SK-N-SH (cell line): ENCODE measurements around the gene DKC1. TPM values are rescaled to one million over a fixed set of nuclear protein-coding genes. Genes with fewer than 3 reads are reported as not detected.

Experiments
- CTCF ChIA-PET: fragments of 300-600, 350-600 bp; formaldehyde crosslinking; extraction: SDS; loops from one replicate; lab custom pipeline; 2021; lab: Yijun Ruan, JAX
- POLR2A ChIA-PET: fragments of 350-600 bp; sonication (Branson Sonifier 250); formaldehyde crosslinking; extraction: SDS; loops from one replicate; lab custom pipeline; 2020; ENCODE audit warnings: antibody characterized with exemption, inconsistent platforms; lab: Yijun Ruan, JAX
- DNase-seq: peaks from one replicate; pipeline ENCODE4 v3.0.0; 2012
- H2AFZ ChIP-seq: fragments of 200-600 bp; sonication (generic); 2 replicates; pipeline ENCODE4 v1.8.1; 2016; ENCODE audit warnings: antibody characterized with exemption, mild to moderate bottlenecking, low read depth
- H3F3A ChIP-seq: fragments of 200-600 bp; sonication (generic); replicated peaks from 2 replicates; pipeline ENCODE3; 2016; ENCODE audit warnings: antibody characterized with exemption, mild to moderate bottlenecking; ENCODE audit not compliant: insufficient read depth
- H3K27ac ChIP-seq, 2 experiments: fragments of 200-500 bp in 1 of 2; fragments of 200-600 bp in 1 of 2; sonication (Bioruptor generic) in 1 of 2; sonication (generic), shearing (Covaris generic) in 1 of 2; 2 replicates each; pipeline versions ENCODE4 v1.5.1 to v1.6.1; 2014 to 2016; ENCODE audit warnings: low read depth in 2 of 2, inconsistent platforms in 1 of 2, low read length in 1 of 2, mild to moderate bottlenecking in 1 of 2, mixed read lengths in 1 of 2
- H3K27me3 ChIP-seq: fragments of 200-600 bp; sonication (generic), shearing (Covaris generic); 2 replicates; pipeline ENCODE4 v1.6.1; 2016; ENCODE audit warnings: mixed run types; ENCODE audit not compliant: insufficient read depth
- H3K36me3 ChIP-seq, 2 experiments: fragments of 200-500 bp in 1 of 2; fragments of 200-600 bp in 1 of 2; sonication (Bioruptor generic) in 1 of 2; sonication (generic) in 1 of 2; replicated peaks in 1 of 2; 2 replicates each; pipeline versions ENCODE3 to v1.5.1; 2014 to 2016; ENCODE audit warnings: low read length in 1 of 2, mild to moderate bottlenecking in 1 of 2; ENCODE audit not compliant: insufficient read depth in 2 of 2, control insufficient read depth in 1 of 2
- H3K4me1 ChIP-seq, 2 experiments: fragments of 200-500 bp in 1 of 2; fragments of 200-600 bp in 1 of 2; sonication (Bioruptor generic) in 1 of 2; sonication (generic), shearing (Covaris generic) in 1 of 2; 2 replicates each; pipeline versions ENCODE4 v1.5.1 to v1.6.1; 2014 to 2016; ENCODE audit warnings: low read depth in 1 of 2, low read length in 1 of 2, mixed run types in 1 of 2; ENCODE audit not compliant: insufficient read depth in 2 of 2, control insufficient read depth in 1 of 2
- H3K4me2 ChIP-seq: fragments of 200-600 bp; sonication (generic), shearing (Covaris generic); 2 replicates; pipeline ENCODE4 v1.6.1; 2017; ENCODE audit warnings: mixed run types
- H3K4me3 ChIP-seq, 2 experiments: fragments of 200-500 bp in 1 of 2; fragments of 200-600 bp in 1 of 2; sonication (Bioruptor generic) in 1 of 2; sonication (generic), shearing (Covaris generic) in 1 of 2; 2 replicates each; pipeline versions ENCODE4 v1.5.1 to v1.8.1; 2014 to 2016; ENCODE audit warnings: low read depth in 2 of 2, inconsistent platforms in 1 of 2, low read length in 1 of 2, mild to moderate bottlenecking in 1 of 2, mixed read lengths in 1 of 2, moderate library complexity in 1 of 2
- H3K79me2 ChIP-seq: fragments of 200-600 bp; sonication (generic); 2 replicates; pipeline ENCODE4 v1.8.1; 2017; ENCODE audit warnings: mild to moderate bottlenecking; ENCODE audit not compliant: insufficient read depth
- H3K9ac ChIP-seq: fragments of 200-600 bp; sonication (generic); 2 replicates; pipeline ENCODE4 v1.6.1; 2017; ENCODE audit warnings: mixed run types
- H3K9me2 ChIP-seq: fragments of 200-600 bp; sonication (generic); 2 replicates; pipeline ENCODE4 v1.6.1; 2017; ENCODE audit warnings: mixed run types
- H3K9me3 ChIP-seq: fragments of 200-600 bp; sonication (generic); 2 replicates; pipeline ENCODE4 v1.6.1; 2017; ENCODE audit warnings: mixed run types, mild to moderate bottlenecking, moderate library complexity
- H4K20me1 ChIP-seq: fragments of 200-600 bp; sonication (generic); 2 replicates; pipeline ENCODE4 v1.6.1; 2017; ENCODE audit warnings: mild to moderate bottlenecking, mixed run types; ENCODE audit not compliant: insufficient read depth
- CTCF ChIP-seq: fragments of 200-600 bp; sonication (generic); IDR thresholded peaks from 2 replicates; pipeline ENCODE4 v1.6.1; 2017; ENCODE audit warnings: antibody characterized with exemption, mild to moderate bottlenecking, moderate library complexity
- FOXJ3 ChIP-seq: sonication (generic); formaldehyde crosslinking; IDR thresholded peaks from 2 replicates; pipeline ENCODE4 v1.5.1; 2020; ENCODE audit warnings: mild to moderate bottlenecking, missing genetic modification reagents
- PBX3 ChIP-seq: IDR thresholded peaks from 2 replicates; pipeline ENCODE4; 2012
- RAD21 ChIP-seq: IDR thresholded peaks from 2 replicates; pipeline ENCODE4 v1.6.1; 2012; ENCODE audit warnings: mild to moderate bottlenecking, low read length
- RXRA ChIP-seq: IDR thresholded peaks from 2 replicates; pipeline ENCODE4 v1.4.0; 2012; ENCODE audit warnings: low read depth, mild to moderate bottlenecking, borderline replicate concordance
- SMC3 ChIP-seq: IDR thresholded peaks from 2 replicates; pipeline ENCODE4 v1.6.1; 2012; ENCODE audit warnings: low read depth, low read length, improper control_type of control experiment
- TCF12 ChIP-seq: IDR thresholded peaks from 2 replicates; pipeline ENCODE4 v1.4.0; 2012
- TEAD4 ChIP-seq: IDR thresholded peaks from 2 replicates; pipeline ENCODE4 v1.4.0; 2012; ENCODE audit warnings: mild to moderate bottlenecking, borderline replicate concordance; ENCODE audit not compliant: insufficient read depth
- ZBTB33 ChIP-seq: IDR thresholded peaks from 2 replicates; pipeline ENCODE4 v1.4.0; 2012; ENCODE audit warnings: low read depth, borderline replicate concordance
- WGBS: methylation state at CpG from one replicate; pipeline ENCODE4 v1.1.6; 2017; ENCODE audit warnings: low lambda C conversion rate; 5-methylcytosine and 5-hydroxymethylcytosine counted together
- polyA plus RNA-seq, 3 experiments: library from polyadenylated mRNA; depleted of rRNA; stranded (reverse); fragments of >200 nt; gene quantifications; 2 replicates each; pipeline ENCODE4 v1.2.3, GENCODE V29; 2012

Gene DKC1
- polyA plus RNA-seq, 1 of the 3 experiments (the other 2 are of a cell fraction): 53.0 TPM

- no peak overlapping the region for H2AFZ ChIP-seq
- TF ChIP-seq TEAD4 (no peak), CTCF (no peak), TCF12 (peak; percentile 24; the same call in 1 of the 2 replicates), RAD21 (no peak), RXRA (0 out of 2 replicates have a peak, but pooled peaks have one; percentile 10), SMC3 (no peak), ZBTB33 (no peak), PBX3 (no peak)
- peaks cover 11 to 39% of the 10 kb centered on the region in 2 experiments for H3K4me1 ChIP-seq
- POLR2A ChIA-PET: no interaction called here
- no peak overlapping the region for H3K9ac ChIP-seq
- no peak for DNase-seq
- H3K79me2 ChIP-seq: no peaks in the 10 kb centered on the region
- H3K27me3 ChIP-seq: no peaks in the 10 kb centered on the region
- no peaks in the 10 kb centered on the region for H3K36me3 ChIP-seq
- peak overlapping the region; percentile 34 for H3K4me2 ChIP-seq
- WGBS: 15% methylated on average over 5 of the region's 5 CpGs
- no peaks in the 10 kb centered on the region for H3K9me3 ChIP-seq
- no peaks in the 10 kb centered on the region for H3K9me2 ChIP-seq
- peaks cover 14% of the 10 kb centered on the region for H3F3A ChIP-seq
- CTCF ChIA-PET: interaction anchor here (2.1 kb wide), 1 partner anchor 16 kb away, joined by 9 read pairs; no protein-coding TSS in a partner anchor
- H3K4me3 ChIP-seq: no peak overlapping the region
- peak overlapping the region in 1 of 2 experiments; percentile 46; a peak in 2 of 4 replicates for H3K27ac ChIP-seq
- H4K20me1 ChIP-seq: no peaks in the 10 kb centered on the region
These were observed 30.1 kb upstream of the DKC1 start for GRCh38 chrX:154732421-154733065.

GRCh38 chrX:154733066-154733425, 29.6 kb upstream of the DKC1 start:
- H3K4me3 ChIP-seq: no peak overlapping the region
- no peaks in the 10 kb centered on the region for H3K27me3 ChIP-seq
- H3K9ac ChIP-seq: no peak overlapping the region
- no peaks in the 10 kb centered on the region for H4K20me1 ChIP-seq
- TF ChIP-seq SMC3 (no peak), FOXJ3 (CRISPR knock-in tag) (no peak)
- DNase-seq: no peak
- ChIA-PET POLR2A (no interaction called here), CTCF (no interaction called here)
- 44% methylated on average over 2 of the region's 2 CpGs for WGBS
- H3K9me2 ChIP-seq: no peaks in the 10 kb centered on the region
- H3K79me2 ChIP-seq: no peaks in the 10 kb centered on the region
- peak overlapping the region; percentile 34 for H3K4me2 ChIP-seq
- H3K9me3 ChIP-seq: no peaks in the 10 kb centered on the region
- no peaks in the 10 kb centered on the region for H3K36me3 ChIP-seq
- H3K4me1 ChIP-seq: peaks cover 11 to 39% of the 10 kb centered on the region in 2 experiments
- H2AFZ ChIP-seq: no peak overlapping the region
- H3F3A ChIP-seq: peaks cover 18% of the 10 kb centered on the region
- peak overlapping the region in 1 of 2 experiments; percentile 46; a peak in 2 of 4 replicates for H3K27ac ChIP-seq
